Astrocyte (in vitro differentiated cells and primary cell): Measurements from ENCODE around the gene TSPEAR.
"Not testable (repeated sequence)": the region's sequence is repeated elsewhere in the genome, so short reads cannot be mapped to it uniquely, and the experiment has no call there.

Experiments
- EZH2 ChIP-seq: IDR thresholded peaks from 2 replicates; pipeline ENCODE4 v1.6.1; 2012; ENCODE audit warnings: mild to moderate bottlenecking, low read length, inconsistent platforms; ENCODE audit not compliant: insufficient read depth
- TF ChIP-seq, protein P1 (sequence below): IDR thresholded peaks from 2 replicates; pipeline ENCODE4 v1.5.1; 2011; ENCODE audit warnings: low read depth, mild to moderate bottlenecking, inconsistent platforms, low read length, moderate library complexity; ENCODE audit not compliant: insufficient read depth

- TF ChIP-seq, protein P1, sequence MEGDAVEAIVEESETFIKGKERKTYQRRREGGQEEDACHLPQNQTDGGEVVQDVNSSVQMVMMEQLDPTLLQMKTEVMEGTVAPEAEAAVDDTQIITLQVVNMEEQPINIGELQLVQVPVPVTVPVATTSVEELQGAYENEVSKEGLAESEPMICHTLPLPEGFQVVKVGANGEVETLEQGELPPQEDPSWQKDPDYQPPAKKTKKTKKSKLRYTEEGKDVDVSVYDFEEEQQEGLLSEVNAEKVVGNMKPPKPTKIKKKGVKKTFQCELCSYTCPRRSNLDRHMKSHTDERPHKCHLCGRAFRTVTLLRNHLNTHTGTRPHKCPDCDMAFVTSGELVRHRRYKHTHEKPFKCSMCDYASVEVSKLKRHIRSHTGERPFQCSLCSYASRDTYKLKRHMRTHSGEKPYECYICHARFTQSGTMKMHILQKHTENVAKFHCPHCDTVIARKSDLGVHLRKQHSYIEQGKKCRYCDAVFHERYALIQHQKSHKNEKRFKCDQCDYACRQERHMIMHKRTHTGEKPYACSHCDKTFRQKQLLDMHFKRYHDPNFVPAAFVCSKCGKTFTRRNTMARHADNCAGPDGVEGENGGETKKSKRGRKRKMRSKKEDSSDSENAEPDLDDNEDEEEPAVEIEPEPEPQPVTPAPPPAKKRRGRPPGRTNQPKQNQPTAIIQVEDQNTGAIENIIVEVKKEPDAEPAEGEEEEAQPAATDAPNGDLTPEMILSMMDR, result not testable (repeated sequence)
- TF ChIP-seq EZH2, result not testable (repeated sequence)
Measured at GRCh38 chr21:44550285-44550684, 161.1 kb downstream of the TSPEAR start.
